ENCODE measurements around the gene B3GALNT2.

The B3GALNT2 gene

DNA sequence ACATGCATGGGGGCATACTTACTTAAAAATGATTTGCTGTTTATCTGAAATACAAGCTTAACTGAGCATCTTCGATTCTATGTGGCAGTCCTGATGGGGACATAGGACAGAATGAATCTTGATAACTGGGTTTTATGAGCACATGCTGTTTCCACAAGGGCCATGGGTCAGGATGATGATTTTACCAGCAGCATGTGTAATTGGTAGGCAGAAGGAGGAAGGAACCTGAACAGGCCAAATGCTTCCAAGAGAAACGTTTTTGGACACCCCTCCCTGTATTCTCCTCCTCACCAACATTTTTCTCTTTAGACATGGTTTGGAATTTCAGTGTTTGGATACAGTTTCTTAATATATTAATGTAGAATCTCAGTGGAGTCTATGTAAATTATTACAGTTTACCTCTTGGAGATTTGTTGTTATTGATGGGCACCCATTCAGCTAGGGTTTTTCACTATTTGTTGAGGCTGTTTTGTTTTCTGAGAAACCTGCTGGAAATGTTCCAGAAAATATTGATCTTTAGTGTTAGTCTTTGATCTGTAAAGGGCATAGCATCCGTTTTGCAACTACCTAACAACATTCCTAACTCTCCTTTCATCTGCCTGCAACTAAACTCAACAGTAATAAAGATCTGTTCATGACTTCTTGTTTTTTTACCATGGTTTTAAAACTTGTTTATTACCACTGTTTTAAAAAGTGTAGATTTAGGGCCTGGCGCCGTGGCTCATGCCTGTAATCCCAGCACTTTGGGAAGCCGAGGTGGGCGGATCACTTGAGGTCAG lies 95.0 kb downstream of the B3GALNT2 start:
- DNase-seq (ENCODE audit: low read depth in 2 of 2), result no peak

DNA sequence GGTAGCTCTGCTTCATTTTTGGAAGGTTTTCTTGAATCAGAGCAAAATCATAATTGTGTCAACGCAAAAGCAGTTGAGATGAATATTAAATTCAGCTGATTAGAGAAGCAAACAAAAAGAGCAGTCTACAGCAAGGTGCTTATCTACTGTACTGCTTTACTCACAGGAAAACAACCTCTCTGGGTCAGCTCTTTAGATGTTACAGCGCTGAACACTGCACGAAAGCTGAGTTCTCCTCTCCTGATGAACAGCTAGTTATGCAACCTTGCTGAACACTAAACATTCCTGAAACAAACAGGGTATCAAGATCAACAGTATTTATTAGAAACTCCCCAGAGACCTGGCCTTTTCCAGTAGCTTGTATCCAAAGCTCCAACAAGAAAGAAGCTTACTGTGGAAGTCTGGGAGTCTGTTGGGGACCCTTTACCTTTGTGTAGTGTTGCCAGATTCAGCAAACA lies 95.7 kb downstream of the B3GALNT2 start:
- DNase-seq (ENCODE audit: low read depth in 2 of 2), result no peak

DNA sequence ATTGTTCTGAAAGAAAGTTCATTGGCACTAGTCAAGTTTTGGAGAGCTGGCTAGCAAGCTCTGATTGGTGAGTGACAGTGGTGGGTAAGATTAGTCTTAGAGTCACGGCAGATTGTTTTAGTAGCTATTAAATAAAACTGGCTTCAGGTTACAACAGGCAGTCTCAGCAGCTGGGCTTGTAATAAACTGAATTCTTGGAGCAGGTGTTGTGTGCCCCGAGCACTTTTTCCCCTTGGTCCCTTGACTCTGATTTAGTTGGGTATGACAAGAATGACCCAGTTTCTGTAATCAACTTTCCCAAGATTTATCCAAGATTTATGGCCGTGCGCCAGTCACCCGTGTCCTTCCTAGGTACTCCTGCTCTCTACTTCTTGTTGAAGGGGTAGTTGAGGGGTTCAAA lies 96.8 kb downstream of the B3GALNT2 start:
- no peak for DNase-seq (ENCODE audit: low read depth in 2 of 2)

DNA sequence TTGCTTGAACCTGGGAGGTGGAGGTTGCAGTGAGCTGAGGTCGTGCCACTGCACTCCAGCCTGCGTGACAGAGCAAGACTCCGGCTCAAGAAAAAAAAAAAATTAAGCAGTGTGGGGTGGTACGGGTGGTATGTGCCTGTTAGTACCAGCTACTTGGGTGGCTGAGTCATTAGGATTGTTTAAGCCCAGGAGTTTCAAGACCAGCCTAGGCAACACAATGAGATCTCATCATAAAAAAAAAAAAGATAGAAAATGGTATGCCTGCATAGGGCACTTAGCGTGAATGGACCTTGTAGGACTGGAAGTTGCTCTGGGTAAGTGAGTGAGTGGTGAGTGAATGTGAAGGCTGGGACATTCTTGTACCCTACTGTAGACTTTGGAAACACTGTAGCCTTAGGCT lies 100.1 kb downstream of the B3GALNT2 start:
- no peak for DNase-seq (ENCODE audit: low read depth in 2 of 2)

DNA sequence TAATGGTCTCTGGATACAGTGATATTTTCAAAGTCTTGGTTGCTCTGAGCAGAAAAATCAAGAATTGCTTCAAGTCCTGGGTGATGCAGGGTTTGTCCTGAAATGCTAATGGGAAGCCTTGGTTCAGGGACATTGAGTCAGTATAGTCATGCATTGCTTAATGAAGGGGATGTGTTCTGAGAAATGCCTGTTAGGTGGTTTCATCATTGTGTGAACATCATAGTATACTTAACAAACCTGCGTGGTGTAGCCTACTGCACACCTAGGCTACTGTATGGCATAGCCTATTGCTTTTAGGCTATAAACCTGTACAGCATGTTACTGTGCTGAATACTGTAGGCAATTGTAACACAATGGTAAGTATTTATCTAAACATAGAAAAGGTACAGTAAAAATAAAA lies 100.7 kb downstream of the B3GALNT2 start:
- DNase-seq (ENCODE audit: low read depth in 2 of 2), result no peak

DNA sequence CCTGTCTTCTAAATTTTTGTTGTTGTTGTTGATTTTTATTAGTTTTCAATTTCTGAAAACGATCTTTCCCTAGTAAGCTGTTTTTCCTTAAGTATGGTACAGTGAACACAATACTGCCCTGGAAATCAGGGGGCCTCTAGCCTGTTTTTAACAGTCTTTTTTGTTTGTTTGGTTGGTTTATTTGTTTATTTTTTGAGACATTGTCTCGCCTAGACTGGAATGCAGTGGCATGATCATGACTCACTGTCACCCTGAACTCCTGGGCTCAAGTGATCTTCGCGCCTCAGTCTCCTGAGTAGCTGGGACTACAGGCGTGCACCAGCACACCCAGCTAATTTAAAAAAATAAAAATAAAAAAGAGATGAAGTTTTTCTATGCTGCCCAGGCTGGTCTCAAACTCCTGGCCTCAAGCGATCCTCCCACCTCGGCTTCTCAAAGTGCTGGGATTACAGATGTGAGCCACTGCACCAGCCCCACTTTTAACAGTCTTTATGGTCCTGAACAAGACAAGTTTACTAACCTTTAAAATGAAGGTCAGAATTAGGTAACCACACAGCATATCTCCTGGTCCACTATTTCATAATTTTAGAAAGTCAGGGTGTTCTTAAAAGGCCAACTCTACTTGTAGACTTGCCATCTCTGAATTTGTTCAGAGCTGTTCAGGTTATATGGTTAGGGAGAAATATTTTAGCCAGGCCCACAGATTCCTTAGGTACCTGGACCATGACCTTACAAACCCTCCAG lies 101.6 kb downstream of the B3GALNT2 start:
- DNase-seq (ENCODE audit: low read depth in 2 of 2), result no peak

DNA sequence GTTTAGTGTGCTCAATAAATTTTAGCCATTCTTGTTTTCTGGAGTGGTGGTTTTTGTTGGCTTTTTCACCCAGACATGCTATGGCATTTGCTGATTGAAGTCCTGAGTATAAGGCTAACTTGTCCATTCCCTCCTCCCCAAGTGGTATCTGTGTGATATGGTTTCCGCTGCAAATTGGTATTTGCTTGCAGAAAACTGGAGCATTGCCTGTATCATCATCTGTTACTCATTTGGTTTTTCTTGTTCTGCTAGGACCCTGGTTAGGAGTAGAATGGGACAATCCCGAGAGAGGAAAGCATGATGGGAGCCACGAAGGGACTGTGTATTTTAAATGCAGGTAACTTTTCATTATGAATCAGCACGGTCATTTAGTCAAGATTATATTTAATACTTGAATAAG lies 103.0 kb downstream of the B3GALNT2 start:
- DNase-seq (ENCODE audit: low read depth in 2 of 2), result no peak
